ENCODE measurements around the gene PSMD3.

Gene PSMD3

GRCh38 chr17:40032322-40033320, 52.0 kb downstream of the PSMD3 start:
- in situ Hi-C loops (cut with MboI; ENCODE audit: low pct_unique_long_range_greater_than_20kb, low sequenced_read_pairs, unreplicated experiment) = no loop called here
- TF ChIP-seq, protein P1, sequence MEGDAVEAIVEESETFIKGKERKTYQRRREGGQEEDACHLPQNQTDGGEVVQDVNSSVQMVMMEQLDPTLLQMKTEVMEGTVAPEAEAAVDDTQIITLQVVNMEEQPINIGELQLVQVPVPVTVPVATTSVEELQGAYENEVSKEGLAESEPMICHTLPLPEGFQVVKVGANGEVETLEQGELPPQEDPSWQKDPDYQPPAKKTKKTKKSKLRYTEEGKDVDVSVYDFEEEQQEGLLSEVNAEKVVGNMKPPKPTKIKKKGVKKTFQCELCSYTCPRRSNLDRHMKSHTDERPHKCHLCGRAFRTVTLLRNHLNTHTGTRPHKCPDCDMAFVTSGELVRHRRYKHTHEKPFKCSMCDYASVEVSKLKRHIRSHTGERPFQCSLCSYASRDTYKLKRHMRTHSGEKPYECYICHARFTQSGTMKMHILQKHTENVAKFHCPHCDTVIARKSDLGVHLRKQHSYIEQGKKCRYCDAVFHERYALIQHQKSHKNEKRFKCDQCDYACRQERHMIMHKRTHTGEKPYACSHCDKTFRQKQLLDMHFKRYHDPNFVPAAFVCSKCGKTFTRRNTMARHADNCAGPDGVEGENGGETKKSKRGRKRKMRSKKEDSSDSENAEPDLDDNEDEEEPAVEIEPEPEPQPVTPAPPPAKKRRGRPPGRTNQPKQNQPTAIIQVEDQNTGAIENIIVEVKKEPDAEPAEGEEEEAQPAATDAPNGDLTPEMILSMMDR (IDR thresholded peaks at IDR 0.05; ENCODE audit: extremely low read depth, insufficient read depth, missing control alignments) = no peak
- no peak for DNase-seq (ENCODE audit: low spot score)

GRCh38 chr17:40033339-40033738, 52.7 kb downstream of the PSMD3 start:
- in situ Hi-C loops (cut with MboI; ENCODE audit: low pct_unique_long_range_greater_than_20kb, low sequenced_read_pairs, unreplicated experiment) = no loop called here
- DNase-seq (ENCODE audit: low spot score) = no peak
- TF ChIP-seq, protein P1 (IDR thresholded peaks at IDR 0.05; ENCODE audit: extremely low read depth, insufficient read depth, missing control alignments) = no peak

GRCh38 chr17:40034426-40035161, 54.0 kb downstream of the PSMD3 start:
- DNase-seq (ENCODE audit: low spot score) = no peak
- TF ChIP-seq, protein P1 (IDR thresholded peaks at IDR 0.05; ENCODE audit: extremely low read depth, insufficient read depth, missing control alignments) = no peak
- in situ Hi-C loops (cut with MboI; ENCODE audit: low pct_unique_long_range_greater_than_20kb, low sequenced_read_pairs, unreplicated experiment) = no loop called here

DNA sequence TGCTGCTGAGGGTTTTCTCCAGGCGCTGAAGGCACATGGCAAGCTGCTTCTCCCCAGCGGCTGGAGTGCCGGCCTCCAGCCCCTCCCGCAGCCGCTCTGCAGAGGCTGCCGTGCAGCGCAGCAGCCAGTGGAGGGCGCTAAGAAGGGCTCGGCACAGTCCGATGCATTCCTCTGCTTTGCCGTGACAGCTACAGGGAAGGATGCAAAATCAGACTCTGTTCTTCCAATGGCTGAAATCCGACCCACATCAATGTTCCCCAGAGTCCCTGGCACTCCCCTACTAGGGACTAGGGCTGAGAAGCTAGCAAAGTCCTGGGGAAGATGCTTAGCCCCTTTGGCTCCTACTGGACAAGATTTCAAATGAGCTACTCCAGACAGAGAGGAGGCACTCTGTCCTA, 54.6 kb downstream of the PSMD3 start:
- no peak for DNase-seq (ENCODE audit: low spot score)
- in situ Hi-C loops (cut with MboI; ENCODE audit: low pct_unique_long_range_greater_than_20kb, low sequenced_read_pairs, unreplicated experiment) = no loop called here
- TF ChIP-seq, protein P1 (IDR thresholded peaks at IDR 0.05; ENCODE audit: extremely low read depth, insufficient read depth, missing control alignments) = peak; percentile 39

GRCh38 chr17:40038882-40039513, 58.4 kb downstream of the PSMD3 start:
- in situ Hi-C loops (cut with MboI; ENCODE audit: low pct_unique_long_range_greater_than_20kb, low sequenced_read_pairs, unreplicated experiment) = no loop called here
- no peak for DNase-seq (ENCODE audit: low spot score)
- TF ChIP-seq, protein P1 (IDR thresholded peaks at IDR 0.05; ENCODE audit: extremely low read depth, insufficient read depth, missing control alignments) = peak; percentile 44

- in situ Hi-C loops (cut with MboI; ENCODE audit: low pct_unique_long_range_greater_than_20kb, low sequenced_read_pairs, unreplicated experiment) = no loop called here
- TF ChIP-seq, protein P1 (IDR thresholded peaks at IDR 0.05; ENCODE audit: extremely low read depth, insufficient read depth, missing control alignments) = no peak
- DNase-seq (ENCODE audit: low spot score) = no peak
Observed at GRCh38 chr17:40041196-40041595, 60.6 kb downstream of the PSMD3 start.

Measured in GM13977 (cell line).